GM06990 (cell line): ENCODE measurements around the gene LSP1.

Experiments
- DNase-seq: peaks from one replicate; pipeline ENCODE4 v3.0.0-alpha.2; 2011; ENCODE audit not compliant: insufficient read length; ENCODE audit errors: extremely low read depth
- H3K27me3 ChIP-seq: replicated peaks from 2 replicates; pipeline ENCODE4 v1.6.0; 2011; ENCODE audit warnings: low read length; ENCODE audit not compliant: control insufficient read depth, insufficient read depth
- H3K36me3 ChIP-seq: 2 replicates; pipeline ENCODE4 v1.5.1; 2011; ENCODE audit warnings: low read length; ENCODE audit not compliant: control insufficient read depth, insufficient read depth
- H3K4me3 ChIP-seq: replicated peaks from 2 replicates; pipeline ENCODE4 v1.5.1; 2011; ENCODE audit warnings: low read depth, mild to moderate bottlenecking, control low read depth, low read length
- CTCF ChIP-seq: IDR thresholded peaks from 2 replicates; pipeline ENCODE4 v1.5.1; 2011; ENCODE audit warnings: low read length, control low read depth, mild to moderate bottlenecking, inconsistent platforms; ENCODE audit not compliant: insufficient read depth, poor library complexity, severe bottlenecking

The LSP1 gene

GRCh38 chr11:1908618-1909017 lies 55.7 kb downstream of the LSP1 start:
- no peak for TF ChIP-seq CTCF
- Histone ChIP-seq H3K36me3 (no peaks in the 10 kb centered on the region), H3K4me3 (no peak overlapping the region), H3K27me3 (peaks cover 1% of the 10 kb centered on the region; the same call in 1 of the 2 replicates)
- DNase-seq, result no peak

GRCh38 chr11:1909524-1909923 lies 56.6 kb downstream of the LSP1 start:
- no peaks in the 10 kb centered on the region for H3K36me3 ChIP-seq
- no peak for DNase-seq
- peaks cover 1% of the 10 kb centered on the region; the same call in 1 of the 2 replicates for H3K27me3 ChIP-seq
- no peak for TF ChIP-seq CTCF
- no peak overlapping the region for H3K4me3 ChIP-seq

- Histone ChIP-seq H3K4me3 (no peak overlapping the region), H3K27me3 (no peaks in the 10 kb centered on the region; the same call in 1 of the 2 replicates), H3K36me3 (no peaks in the 10 kb centered on the region)
- no peak for TF ChIP-seq CTCF
- no peak for DNase-seq
Observed at GRCh38 chr11:1912289-1912878, 59.5 kb downstream of the LSP1 start.

- no peaks in the 10 kb centered on the region; the same call in 1 of the 2 replicates for H3K27me3 ChIP-seq
- no peak overlapping the region for H3K4me3 ChIP-seq
- no peaks in the 10 kb centered on the region for H3K36me3 ChIP-seq
- no peak for DNase-seq
- TF ChIP-seq CTCF, result no peak
Observed at GRCh38 chr11:1913271-1914060, 60.6 kb downstream of the LSP1 start.

- Histone ChIP-seq H3K4me3 (no peak overlapping the region), H3K27me3 (no peaks in the 10 kb centered on the region; the same call in 1 of the 2 replicates), H3K36me3 (no peaks in the 10 kb centered on the region)
- no peak for DNase-seq
- no peak for TF ChIP-seq CTCF
Observed at GRCh38 chr11:1915795-1916131, 62.9 kb downstream of the LSP1 start.
